ENCODE data around the gene AHDC1.
A peak's percentile ranks its signal among the peaks of the same experiment; 100 is the strongest.

The AHDC1 gene

GRCh38 chr1:27612718-27613117, 8.8 kb upstream of the AHDC1 start:
- DNase-seq = no peak

- DNase-seq = no peak
Observed at GRCh38 chr1:27611450-27611849, 7.5 kb upstream of the AHDC1 start.

- DNase-seq = peak; percentile 21
Observed at GRCh38 chr1:27609618-27610240, 5.8 kb upstream of the AHDC1 start.

- DNase-seq = peak; percentile 25
Observed at GRCh38 chr1:27609210-27609555, 5.2 kb upstream of the AHDC1 start.

GRCh38 chr1:27607239-27607804, 3.4 kb upstream of the AHDC1 start:
- DNase-seq = no peak

- DNase-seq = no peak
Observed at GRCh38 chr1:27606708-27607238, 2.8 kb upstream of the AHDC1 start.

- peak; percentile 75 for DNase-seq
Observed at GRCh38 chr1:27605796-27606707, 2.1 kb upstream of the AHDC1 start.

GRCh38 chr1:27605300-27605766, 1.4 kb upstream of the AHDC1 start:
- DNase-seq = no peak

GRCh38 chr1:27604579-27605299, 795 bp upstream of the AHDC1 start:
- DNase-seq = no peak

- DNase-seq = no peak
Observed at GRCh38 chr1:27603309-27603680, 649 bp downstream of the AHDC1 start.

GRCh38 chr1:27602462-27603308, 1.3 kb downstream of the AHDC1 start:
- peak; percentile 44 for DNase-seq

- DNase-seq = peak; percentile 28
Observed at GRCh38 chr1:27601771-27602461, 2.0 kb downstream of the AHDC1 start.

- DNase-seq = no peak
Observed at GRCh38 chr1:27601321-27601770, 2.6 kb downstream of the AHDC1 start.

GRCh38 chr1:27600498-27601175, 3.3 kb downstream of the AHDC1 start:
- no peak for DNase-seq

GRCh38 chr1:27599605-27600497, 4.1 kb downstream of the AHDC1 start:
- no peak for DNase-seq

- DNase-seq = peak; percentile 61
Observed at GRCh38 chr1:27598902-27599528, 4.9 kb downstream of the AHDC1 start.

GRCh38 chr1:27598295-27598687, 5.7 kb downstream of the AHDC1 start:
- no peak for DNase-seq

GRCh38 chr1:27597516-27598294, 6.2 kb downstream of the AHDC1 start:
- DNase-seq = no peak

All from stimulated activated CD8-positive, alpha-beta memory T cell treated with anti-CD3 and anti-CD28 coated beads, Interleukin-4, amount 100 ng/mL, for 48 hours (primary cell).